ENCODE measurements around the gene CCN2.
"Not testable (repeated sequence)": the region's sequence is repeated elsewhere in the genome, so short reads cannot be mapped to it uniquely, and the experiment has no call there.

Gene CCN2

DNA sequence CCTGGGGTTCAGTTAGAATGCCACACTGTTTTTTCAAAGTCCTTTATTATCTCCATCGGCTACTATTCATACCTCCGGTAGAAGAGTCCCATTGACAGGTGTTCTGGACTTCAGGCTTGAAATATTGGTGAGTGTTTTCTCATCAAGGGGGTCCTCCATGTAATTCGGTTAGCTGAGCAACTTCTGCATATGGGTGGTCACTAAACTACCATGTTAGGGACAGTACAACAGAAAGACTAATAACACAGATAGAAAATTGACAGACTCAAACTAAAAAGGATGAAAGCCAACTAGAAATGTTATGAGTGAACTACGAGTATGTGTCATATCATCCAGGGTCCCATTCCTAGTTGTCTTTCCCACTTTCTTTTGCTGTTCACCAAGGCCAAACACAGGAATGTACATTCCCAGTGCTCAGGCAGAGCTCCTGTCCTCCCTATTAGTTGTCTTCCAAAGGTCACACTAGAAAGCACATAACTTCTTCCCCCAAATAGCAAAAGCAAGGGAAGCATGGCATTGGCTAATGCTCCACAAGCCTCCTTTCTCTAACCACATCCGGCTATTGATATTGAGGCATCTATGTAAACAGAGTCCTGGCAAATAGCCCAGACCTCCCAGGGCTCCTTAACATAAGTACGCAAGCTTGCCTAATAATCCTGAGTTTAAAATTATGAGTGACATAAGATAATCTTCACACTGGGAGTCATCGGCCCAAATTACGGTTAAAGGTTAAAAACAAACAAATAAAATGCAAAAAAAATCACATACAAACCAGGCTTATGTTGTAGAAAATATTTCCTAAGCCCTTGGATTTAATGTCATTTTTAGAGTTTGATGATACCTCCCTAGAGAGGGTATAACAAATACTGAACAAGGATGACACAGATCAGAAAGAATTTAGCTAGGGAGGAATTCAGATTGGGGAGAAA is 13.2 kb downstream of the CCN2 start:
- DNase-seq = peak in 1 of 2 experiments; percentile 25

DNA sequence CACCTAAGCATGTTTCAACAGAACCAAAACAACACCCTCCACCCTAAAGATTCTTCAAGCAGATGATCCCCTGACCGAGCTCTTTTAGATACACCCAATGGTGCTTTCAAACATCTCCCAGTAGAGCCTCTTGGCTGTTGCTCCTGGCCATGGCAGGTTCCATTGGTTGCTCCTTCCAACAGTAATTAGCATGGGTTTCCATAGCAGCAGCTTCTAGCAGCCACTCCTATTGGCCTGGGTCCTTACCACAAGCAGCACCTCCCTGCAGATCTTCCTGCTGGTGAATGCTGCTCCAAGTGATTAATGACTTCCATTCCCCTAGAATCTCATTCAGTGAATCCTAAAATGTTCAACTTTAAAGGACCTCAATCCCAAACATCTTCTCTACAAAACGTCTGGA is 13.9 kb downstream of the CCN2 start:
- DNase-seq = peak in 1 of 2 experiments; percentile 50

DNA sequence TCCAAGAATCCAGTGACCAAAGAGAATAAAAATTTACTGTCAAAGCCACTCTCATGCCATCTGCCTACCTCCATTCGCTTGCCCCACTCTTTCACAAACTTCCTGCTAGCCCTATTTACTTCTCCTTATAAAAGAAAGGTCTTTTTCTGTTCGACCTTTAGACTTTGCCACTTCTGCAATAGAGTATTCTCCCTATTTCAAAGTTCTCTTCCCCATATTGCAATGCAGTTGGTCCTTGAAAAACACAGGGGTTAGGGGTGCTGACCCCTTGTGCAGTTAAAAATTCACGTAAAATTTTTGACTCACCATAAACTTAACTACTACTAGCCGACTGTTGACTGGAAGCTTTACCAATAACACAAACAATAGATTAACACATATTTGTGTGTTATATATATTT is 15.0 kb downstream of the CCN2 start:
- DNase-seq = no peak

DNA sequence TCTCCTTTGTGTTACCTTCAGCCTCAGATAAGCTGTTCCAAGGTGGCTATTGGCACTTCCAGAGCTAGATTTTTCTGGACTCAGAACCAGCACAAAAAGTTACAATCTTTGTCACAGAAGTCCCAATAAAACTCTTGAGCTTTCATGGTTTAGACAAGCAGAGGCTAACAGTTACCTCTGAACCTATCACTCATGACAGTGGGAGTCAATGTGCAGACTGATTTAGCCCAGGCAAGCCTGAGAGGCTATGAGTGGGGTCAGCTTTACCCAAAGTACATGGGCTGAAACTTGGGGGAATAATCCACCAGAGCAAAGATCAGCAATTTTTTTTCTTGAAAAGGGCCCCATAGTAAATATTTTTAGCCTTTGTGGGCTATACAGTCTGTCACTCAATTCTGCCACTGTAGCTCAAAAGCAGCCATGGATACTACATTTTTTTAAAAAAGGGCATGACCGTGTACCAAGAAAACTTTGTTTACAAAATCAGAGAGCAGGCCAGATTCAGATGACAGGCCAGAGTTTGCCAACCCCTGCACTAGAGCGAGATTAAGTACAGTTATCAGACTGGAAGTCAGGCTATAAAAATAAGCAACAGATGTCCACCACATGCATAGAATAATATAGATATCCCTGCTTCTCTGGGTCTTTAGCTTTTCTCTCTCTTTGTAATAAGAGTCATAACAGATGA is 20.0 kb downstream of the CCN2 start:
- DNase-seq = no peak

DNA sequence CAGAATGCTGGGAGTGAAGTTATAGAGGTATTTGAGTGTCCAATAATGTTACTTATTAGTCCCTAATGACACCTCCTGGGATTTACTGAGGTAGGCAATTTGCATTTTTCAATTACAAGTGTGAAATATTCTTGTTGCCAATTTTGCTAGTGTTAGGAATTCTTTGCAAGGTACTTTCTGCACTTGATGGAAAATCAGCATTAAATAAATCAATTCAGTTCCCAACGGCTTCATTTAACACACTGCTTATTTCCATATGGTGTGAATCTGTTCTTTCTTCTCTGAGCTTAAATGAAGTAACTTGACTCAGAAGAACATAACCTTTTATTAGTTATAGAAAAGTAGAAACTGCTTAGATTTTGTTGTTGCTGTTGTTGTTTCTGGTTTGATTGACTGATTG is 21.2 kb downstream of the CCN2 start:
- DNase-seq = no peak

DNA sequence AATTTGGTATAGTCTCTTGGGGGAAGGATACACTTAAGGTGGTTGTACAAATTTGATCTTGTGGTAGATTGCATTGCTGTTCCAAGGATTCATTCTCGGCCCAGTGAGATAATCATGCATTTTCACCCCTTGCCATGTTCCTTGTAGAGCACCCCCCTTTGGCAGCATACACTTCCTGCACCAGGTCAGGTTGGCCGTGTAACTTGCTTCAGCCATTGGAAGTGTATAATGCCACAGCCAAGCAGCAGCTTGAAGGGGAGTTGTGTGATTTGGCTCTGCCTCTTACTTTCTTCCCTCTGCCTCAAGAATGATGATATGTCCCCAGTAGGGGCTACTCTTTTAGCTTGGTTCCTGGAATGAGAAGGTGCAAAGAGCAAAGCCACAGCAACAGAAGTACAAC is 21.9 kb downstream of the CCN2 start:
- no peak for DNase-seq

DNA sequence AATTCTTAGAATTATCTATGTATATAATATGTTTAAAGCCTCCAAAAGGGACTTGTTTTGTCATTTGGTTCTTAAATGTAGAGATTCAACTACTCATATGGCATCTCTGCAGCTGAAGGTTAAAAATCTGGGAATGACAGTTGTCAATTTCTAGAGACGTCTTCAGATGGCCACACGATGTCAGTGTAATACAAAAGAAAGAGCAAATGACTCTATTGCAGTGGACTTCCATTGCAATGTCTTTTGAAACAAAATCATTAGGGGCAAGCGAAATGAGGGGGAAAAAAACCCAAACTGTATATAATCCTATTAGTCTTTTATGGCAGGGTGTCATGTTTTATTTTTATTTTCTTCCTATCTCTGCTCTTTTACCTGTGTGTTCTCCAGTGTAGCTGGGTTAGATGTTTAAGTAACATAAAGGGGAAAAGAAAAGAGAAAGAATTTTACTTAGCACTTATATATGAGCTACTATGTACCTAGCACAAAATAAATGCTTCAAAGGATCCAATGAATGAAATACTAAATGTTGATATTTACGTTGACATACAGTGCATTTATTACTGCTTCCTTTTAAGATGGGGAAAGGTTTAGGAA is 26.2 kb downstream of the CCN2 start:
- DNase-seq = peak in 1 of 2 experiments; percentile 13

DNA sequence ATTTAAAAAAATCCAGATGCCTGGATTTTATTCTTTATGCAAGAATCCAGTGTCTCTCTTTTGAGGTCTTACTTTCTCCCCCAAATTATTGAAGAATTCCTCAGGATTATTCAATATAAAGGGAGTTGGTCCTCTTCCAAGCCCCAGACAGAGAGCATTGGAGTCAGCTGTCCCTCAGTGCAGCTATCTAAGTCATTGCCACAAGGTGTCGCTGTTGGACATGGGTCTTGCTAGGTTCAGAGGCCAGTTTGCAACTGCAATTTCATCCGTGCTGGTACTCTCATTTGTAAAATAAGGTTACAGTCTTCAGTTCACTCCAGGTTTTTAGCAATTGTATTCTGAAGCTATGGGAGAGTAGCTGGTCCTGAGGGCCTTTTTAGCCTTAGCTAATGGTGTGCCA is 27.8 kb downstream of the CCN2 start:
- DNase-seq = peak; percentile 9 to 34

DNA sequence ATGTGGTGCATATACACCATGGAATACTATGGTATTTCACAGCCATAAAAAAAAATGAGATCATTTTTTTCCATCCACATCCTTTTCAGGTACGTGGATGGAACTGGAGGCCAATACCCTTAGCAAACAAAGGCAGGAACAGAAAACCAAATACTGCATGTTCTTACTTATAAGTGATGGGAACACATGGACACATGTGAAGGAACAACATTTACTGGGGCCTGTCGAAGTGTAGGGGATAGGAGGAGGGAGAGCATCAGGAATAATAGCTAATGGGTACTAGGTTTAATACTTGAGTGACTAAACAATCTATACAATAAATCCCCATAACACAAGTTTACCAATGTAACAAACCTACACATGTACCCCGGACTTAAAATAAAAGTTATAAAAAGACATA is 30.5 kb downstream of the CCN2 start:
- no peak for DNase-seq

DNA sequence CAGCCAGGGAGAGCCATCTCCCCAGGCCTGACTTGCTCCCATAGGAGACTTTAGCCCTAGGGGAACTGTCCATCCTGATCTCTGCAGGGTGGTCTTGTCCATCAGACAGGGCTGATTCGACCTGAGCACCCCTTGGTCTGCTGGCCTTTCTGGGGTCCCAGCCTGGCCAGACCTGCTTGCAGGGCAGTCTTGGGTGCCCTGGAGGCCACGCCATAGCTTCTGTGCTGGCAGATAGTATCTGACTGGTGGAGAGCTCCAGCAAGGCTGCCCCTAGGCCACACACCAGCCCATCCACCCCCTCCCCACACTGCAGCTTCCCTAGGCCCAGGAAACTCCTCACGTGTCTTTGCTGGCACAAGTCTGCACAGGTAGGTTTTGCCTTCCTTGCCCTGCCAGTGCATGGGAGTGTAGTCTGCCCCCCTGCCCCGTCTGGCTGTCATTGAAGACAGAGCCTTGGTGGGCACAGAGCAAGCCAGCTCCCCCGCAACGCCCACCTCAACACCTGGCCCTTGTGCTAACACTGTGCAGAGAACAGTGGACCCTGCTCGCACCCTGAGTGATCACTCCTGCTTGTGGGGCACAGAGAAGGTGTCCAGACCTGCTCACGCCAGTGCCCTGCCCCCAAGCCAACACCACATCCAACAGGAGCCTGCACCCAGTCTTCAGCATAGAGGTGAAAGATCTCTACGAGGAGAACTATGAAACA is 32.4 kb downstream of the CCN2 start:
- DNase-seq = no peak

DNA sequence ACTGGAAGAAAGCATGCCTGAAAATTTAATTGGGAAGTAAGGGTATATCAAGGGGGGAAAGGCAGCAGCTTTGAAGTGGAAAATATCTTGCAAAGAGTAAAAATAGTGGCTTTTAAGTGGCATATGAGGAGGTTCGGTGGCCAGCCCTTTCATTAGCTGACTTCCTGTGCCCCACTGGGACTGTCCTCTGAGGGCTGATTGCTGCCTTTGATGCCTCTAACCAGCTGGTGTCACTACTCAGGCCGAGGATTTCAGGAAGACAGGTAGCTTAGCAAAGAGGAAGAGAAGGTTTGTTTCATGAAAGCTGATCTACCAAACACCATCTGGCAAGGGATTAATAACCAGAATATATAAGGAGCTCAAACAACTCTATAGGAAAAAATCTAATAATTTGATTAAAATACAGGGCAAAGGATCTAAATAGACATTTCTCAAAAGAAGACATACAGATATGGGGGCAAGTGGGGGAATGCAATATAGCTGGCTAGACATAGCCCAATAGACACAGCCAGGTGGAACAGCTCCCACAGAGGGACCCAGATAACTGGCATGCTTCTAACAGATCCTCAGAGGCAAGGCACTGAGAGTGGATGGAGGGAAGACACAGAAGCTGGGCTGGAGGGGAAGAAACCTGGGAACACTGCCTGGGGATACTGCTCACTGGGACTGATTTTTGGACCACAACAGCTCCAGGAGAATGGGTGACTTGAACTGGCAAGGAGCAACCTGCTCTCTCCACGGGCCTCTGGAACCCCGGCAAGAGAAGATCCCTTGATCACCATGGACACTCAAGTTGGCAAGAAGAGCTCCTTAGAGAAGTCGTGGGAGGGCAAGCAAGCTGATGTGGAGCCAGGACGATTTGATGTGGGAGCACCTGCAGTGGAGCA is 33.2 kb downstream of the CCN2 start:
- DNase-seq = no peak

DNA sequence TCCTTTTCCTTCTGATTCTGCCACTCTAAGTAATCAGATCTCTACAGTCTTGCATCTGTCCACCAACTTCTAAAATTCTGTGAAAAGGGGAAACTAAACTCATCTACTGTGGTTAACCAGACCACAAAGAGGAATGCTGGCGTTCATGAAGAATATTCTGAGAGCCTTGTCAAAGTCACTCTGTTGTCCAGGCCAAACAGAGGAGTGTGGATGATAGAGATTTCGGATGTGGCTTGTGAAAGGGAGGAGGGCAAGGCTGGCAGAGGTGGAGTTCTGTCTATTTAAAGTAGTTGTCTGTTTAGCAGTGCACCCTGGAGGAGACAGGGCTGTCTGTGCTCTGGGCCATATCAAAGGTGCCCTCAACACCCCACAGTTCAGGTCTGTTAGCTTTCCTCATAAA is 33.9 kb downstream of the CCN2 start:
- no peak for DNase-seq

DNA sequence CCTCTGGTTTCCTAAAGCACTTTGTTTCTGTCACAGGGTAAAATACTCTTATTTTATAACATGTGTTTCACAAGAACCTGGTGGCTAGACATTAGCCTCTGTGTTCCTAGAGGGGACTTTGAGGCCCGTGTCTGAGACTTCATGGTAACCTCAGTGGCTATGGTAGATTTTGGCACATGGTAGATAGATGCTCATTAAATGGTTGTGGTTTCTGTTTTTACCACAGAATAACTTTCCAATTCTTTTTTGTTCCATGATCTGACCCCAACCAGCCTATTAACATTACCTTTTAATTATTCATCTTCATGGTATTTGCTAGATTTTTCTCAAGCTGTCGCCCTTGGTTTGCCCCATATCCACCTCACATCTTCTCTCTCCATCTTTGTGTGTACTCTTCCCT is 34.3 kb downstream of the CCN2 start:
- DNase-seq = no peak

DNA sequence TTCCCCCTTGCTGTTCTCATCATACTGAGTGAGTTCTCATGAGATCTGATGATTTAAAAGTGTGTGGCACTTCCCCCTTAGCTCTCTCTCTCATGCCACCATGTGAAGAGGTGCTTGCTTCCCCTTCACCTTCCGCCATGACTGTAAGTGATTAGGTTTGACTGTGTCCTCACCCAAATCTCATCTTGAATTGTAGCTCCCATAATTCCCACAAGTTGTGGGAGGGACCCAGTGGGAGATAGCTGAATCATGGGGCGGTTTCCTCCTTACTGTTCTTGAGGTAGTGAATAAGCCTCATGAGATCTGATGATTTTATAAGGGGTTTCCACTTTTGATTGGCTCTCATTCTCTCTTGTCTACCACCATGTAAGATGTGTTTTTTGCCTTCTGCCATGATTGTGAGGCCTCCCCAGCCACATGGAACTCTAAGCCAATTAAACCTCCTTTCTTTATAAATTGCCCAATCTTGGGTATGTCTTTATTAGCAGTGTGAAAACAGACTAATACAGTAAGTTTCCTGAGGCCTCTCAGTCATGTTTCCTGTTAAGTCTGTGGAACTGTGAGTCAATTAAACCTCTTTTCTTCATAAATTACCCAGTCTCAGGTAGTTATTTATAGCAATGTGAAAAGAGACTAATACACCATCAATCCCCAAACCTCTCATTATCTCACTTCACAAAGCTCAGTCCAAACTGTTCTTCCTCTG is 34.9 kb downstream of the CCN2 start:
- DNase-seq = not testable (repeated sequence)

DNA sequence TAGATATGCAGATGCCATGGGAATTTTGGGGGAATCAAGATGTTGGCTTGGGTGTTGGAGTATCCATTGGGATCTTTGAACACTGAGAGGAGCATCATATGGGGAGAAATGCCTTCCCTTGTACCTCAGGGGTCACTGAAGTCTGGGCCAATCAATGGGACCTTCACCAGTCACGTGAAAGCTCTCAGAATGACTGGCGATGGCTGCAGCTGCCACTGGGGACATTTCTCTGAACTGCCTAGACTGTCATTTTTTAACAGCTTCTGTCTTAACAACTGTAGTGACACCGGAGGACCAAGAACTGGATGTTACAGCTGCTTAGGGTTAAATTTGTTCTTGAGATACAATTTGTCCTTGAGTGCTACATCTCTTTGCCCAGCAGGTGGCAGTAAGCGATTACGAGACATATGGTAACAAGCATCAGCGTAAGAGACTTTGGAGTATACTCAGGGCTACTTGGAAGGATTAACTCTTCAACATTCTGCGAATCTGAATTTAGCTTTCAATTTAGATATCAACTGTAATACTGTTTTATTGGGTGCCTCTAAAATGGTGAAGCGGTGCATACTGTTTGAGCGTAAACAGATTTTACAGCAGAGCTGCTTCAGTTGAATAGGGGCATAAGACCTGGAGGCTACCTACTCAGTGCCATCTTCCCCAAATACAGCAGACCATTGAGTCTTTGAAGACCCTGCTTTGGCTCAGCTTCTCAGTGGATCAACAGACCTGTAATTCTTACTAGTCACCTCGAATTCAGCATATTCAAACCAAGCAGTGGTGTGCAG is 36.0 kb downstream of the CCN2 start:
- peak in 1 of 2 experiments; percentile 57 for DNase-seq

DNA sequence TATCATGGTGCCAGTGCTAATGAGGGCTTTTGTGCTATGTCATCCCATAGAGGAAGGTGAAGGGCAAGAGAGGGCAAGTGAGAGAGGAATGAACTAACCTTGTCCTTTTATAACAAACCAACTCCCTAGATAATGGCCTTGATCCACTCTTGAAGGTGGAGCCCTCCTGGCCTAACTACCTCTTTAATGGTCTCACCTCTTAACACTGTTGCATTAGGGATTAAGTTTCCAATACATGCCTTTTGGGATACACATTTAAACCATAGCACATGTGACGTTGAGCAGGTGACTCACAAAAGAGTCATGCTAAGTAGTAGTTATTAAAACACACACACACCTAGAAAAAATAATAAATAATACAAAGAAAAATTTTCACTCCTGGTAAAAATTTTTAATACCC is 36.9 kb downstream of the CCN2 start:
- DNase-seq = no peak

DNA sequence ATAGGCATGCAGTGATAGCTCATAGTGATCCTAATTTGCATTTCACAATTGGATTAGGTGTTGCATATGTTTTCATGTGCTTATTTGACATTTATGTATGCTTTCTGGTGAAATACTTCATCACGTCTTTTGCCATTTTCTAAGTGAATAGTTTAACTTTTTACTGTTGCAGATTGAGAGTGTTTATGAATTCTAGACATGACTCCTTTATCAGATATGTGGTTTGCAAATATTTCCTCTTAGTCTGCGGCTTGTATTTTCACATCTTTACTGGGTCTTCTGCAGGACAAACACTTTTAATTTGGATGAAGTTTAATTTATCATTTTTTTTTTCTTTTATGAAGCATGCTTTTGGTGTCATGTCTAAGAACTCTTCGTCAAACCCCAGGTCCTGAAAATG is 39.2 kb downstream of the CCN2 start:
- no peak for DNase-seq

DNA sequence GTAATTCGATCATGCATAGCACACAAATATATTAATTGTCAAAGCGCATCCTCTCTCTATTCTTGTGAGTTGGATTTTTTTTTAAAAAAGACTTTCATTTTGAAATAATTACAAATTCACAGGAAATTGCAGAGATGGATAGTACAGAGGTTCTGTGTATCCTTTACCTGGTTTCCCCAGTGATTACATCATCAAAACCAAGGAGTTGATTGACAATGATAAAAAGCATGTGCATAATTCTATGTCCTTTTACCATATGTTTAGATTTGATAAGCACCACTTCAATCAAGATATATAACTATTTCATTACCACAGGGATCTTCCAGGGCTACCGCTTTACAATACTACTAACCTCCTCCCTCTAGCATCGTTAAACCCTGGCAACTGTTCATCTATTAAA is 40.2 kb downstream of the CCN2 start:
- DNase-seq = no peak

DNA sequence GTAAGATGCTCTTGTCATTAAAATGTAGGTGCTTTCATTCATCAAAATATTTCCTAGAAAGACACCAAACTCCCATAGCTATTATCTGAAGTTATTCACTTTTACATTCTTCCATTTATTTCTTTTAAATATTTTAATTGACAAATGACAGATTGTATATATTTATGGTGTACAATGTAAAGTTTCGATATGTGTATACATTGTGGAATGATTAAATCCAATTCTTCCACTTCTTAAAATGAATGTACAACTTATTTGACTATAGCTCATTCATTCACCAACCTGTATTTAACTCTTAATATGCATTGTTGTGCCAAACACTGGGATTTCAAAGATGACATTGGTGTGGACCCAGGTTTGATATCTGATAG is 41.0 kb downstream of the CCN2 start:
- DNase-seq = no peak

DNA sequence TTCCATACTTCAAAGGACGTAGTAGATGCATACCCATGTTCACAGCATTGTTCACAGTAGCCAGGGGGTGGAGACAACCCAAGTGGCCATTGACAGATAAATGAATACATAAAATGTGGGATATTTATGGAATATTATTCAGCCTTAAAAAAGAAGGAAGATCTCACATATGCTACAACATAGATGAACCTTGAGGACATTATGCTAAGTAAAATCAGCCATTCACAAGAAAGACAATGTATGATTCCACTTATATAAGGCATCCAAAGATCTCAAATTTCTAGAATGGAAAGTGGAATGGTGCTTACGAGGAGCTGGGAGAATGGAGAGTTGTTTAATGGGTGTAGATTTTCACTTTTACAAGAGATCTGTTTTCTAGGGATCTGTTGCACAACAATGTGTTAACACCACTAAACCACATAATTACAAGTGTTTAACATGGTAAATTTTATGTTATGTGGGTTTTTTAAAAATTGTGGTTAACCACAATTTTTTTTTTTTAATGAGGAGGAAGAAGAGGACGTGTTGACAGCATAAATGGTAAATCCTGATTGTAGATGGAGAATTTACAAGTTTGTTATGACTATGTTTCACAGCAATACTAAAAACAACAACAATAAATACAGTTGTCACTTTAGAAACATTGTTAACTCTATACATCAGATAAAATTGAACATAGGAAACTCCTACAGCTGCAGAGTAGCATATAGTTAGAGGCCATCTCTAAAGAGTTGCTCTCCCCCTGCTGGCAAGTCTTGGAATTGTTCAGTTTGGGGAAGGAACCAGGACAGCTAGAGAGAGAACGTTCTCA is 41.6 kb downstream of the CCN2 start:
- peak; percentile 7 to 66 for DNase-seq
